HG02884 (cell line): ENCODE measurements around the gene RAD51B.
"Not testable (repeated sequence)": the region's sequence is repeated elsewhere in the genome, so short reads cannot be mapped to it uniquely, and the experiment has no call there.

ENCODE experiments used
- ATAC-seq: cut with Tn5 transposase; IDR thresholded peaks from one replicate; pipeline ENCODE4 v1.9.1; 2021; ENCODE audit warnings: mild to moderate bottlenecking, moderate library complexity; ENCODE audit not compliant: unreplicated experiment

The RAD51B gene

DNA sequence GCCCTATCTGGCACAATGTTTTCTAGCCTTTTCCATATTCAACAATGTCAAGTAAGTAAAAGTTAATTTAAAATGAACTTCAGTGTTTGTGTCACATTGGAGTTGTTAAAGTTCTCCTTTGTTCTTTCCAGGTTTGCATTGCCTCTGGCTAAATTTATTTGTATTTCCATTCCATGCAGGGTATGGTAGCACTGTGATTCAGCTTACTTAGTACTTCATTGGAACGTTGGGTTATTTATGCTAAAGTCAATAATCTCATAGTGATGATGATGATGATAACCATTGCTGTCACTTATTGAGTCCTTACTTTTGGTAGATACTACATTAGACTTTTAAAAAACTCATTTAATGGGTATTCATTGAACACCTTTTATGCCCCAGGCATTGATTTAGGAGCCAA is 286.9 kb downstream of the RAD51B start:
- ATAC-seq, result no peak

DNA sequence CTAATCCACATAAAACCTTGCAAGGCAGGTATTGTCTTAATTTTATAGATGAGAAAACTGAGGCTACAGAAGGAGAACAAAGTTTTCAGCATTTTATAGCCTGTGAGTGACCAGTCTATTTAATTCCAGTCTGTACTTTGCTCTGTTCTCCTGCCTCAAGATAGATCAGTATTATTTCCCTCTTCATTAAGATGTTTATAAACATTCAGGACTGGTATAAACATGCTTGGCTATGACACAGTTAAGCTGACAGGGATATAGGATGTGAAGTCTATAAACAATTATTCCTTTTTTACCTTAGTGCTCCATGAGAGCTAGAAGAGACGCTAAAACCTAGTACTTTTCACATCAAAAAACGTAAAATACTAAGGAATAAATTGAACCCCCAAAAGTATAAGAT is 287.3 kb downstream of the RAD51B start:
- ATAC-seq, result no peak

DNA sequence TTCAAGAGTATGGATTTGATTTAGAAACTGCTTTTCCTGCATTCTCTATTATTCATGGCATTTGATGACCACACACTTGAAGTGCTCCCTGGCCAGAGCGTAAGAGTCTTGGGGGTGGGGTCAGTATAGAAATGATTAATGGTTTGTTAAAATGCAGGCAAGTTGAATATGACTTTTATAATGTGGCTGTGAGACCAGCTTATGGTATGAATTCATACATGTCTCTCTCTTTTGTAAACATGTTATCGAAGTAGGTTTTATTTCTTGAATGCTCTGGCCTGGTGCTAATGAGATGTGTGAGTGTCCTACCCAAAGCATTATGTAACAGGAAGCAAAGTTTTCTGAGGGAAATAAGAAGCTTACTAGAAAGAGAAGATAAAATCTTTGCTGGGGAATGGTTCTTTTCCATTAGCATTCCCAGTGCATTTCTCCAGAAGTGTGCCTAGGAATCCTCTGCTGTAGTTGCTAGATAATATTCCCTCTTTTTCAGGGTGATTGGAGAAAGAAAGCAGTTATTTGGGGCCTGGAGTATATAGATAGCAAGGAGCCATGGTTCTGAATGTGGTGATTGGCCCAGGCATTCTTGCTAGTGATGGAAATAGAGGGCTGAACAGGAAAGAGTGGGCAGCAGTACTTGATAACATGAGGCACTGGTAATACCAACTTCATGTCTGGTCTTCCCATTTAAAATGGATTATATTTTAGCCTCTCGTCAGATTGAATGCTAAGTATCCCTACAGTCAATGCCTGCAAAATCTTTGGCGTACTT is 289.7 kb downstream of the RAD51B start:
- ATAC-seq, result no peak

DNA sequence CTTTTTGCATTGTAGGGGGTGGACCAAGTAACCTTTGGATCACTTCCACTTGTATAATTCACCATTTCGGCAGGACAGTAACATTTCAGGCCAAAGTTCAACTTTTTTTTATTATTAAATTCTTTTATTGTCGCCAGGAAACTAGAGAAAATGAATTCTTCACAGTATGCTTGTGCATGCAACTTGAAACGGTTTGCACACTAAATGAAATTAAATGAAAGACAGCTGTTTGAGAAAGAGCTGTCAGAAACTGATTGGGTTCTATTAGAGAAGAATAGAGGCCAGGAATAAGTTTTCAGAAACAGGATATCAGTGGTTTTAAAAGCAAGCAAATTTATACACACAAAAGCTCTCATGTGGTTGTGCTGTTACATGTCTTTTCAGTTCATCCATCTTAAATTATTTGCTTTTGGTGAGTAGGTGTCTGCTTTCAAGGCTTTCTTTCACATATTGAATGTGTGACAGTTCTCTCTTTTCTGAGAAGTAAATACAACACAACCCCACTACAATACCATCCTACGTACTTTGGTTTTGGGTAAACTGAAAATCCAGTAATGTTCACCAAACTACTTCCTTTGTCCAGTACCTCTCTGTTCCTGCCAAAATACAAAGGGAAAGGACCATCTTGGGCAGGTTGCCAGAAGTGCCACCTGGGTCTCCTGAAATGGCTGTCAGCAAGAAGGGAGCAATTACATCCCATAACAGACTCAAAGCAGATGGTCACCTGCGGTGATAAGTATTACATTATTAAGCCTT is 291.7 kb downstream of the RAD51B start:
- ATAC-seq, result no peak

DNA sequence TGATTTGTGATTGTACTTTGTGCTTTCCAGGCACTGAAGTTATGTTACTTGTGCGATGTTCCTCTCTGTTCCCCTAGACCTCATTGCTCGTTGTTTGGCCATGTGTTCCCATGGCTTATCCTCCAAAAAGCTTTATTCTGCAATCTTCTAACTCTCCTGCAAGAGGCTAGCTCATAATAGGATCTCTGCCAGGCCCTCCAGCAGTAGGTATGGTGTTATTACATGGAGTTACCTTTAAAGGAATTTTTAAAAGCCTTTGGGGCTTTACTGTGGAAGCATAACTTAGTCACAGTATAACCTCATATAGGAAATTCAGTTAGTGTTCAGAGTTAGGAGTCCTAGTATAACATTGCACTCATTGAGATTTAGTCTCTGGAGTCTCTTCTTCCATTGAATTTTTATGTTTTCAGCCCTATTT is 292.3 kb downstream of the RAD51B start:
- ATAC-seq, result no peak

DNA sequence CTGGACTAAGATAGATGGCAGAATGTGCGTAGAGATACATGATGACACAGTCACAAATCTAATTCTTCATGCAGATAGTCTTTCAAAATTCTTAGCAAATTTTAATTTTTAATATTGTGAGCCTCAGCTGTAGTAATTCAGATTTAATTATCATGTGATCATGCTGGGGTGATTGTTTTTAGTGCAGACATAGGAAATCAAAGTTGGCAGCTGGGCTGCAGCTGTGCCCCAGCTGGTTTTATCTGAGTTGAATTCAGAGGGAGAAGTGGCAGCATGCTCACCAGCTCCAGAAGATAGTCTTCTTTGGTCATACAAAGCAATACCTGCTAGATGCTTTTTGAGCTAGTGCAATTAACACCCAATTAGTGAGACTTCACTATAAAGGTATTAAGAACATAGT is 292.9 kb downstream of the RAD51B start:
- no peak for ATAC-seq

DNA sequence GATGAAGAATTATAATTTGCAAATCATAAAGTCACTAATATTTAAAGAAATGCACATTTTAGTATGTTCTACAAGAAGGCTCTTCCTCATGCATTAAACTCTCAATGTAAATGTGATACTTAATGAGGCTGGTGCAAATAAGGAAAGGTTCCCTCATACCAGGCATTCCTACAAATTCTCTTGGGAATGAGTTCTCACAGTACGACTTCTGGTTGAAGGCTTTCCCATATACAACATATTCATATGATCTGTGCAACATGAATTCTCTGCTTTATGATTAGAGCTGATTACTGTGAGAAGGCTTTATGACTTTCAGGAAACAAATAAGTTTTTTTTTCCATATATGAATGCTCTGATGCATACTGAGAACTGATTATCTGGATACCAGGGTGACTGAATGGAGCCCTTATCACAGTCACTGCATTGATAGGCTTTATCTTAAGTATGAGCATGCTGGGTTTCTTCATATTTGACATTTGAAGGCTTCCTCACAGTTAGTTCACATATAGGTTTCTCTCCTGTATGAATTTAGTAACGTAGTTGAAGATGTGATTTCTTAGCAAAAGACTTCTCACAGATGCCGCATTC is 293.9 kb downstream of the RAD51B start:
- ATAC-seq, result no peak

DNA sequence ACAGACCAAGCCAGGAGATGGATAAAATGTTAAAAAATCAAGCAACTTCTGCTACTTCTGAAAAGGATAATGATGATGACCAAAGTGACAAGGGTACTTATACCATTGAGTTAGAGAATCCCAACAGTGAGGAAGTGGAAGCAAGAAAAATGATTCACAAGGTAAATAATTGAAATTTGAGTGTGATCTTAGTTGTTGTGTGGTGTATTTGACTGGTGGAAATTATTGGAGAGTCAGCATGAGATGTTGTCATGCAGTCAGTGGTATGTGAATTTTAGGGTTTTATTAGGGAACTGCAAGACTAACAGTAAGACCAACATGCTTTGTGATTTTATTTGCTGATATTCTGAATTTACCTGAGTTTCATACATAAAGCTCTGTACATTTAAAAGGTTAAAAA is 296.4 kb downstream of the RAD51B start:
- not testable (repeated sequence) for ATAC-seq

DNA sequence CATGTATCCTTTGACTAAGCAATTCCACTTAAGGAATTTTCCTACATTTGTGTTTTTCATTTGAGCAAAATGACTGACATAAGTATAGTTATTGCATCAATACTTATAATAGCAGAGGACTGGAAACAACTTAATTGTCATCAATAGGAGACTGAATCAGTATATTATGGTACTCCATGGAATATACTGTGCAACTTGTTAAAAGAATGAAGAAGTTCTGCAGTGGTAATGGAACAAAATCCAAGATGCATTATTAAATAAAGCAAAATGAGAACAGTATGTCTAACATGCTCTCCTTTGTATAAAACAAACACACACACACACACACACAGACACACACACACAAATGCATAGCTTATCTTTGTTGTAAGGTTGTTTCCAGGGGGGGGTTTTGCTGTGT is 303.1 kb downstream of the RAD51B start:
- ATAC-seq, result no peak

DNA sequence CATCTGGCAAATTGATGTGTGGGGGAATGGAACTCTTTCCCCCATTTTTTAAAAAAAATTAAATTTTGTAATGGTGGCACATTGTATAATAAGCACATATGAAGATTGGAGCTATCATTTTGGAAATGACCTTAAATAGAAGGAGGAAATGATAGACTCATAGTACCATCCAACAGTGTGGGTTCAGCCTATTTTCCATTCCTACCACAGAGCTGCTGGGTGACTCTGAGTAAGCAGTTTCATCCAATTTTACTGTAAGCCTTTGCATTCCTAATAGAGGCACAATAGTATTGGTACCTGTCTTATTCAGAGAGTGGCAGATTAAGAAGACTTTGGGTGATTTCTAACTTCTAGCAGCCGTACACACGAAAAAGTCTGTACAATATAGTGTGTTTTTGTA is 304.5 kb downstream of the RAD51B start:
- no peak for ATAC-seq

DNA sequence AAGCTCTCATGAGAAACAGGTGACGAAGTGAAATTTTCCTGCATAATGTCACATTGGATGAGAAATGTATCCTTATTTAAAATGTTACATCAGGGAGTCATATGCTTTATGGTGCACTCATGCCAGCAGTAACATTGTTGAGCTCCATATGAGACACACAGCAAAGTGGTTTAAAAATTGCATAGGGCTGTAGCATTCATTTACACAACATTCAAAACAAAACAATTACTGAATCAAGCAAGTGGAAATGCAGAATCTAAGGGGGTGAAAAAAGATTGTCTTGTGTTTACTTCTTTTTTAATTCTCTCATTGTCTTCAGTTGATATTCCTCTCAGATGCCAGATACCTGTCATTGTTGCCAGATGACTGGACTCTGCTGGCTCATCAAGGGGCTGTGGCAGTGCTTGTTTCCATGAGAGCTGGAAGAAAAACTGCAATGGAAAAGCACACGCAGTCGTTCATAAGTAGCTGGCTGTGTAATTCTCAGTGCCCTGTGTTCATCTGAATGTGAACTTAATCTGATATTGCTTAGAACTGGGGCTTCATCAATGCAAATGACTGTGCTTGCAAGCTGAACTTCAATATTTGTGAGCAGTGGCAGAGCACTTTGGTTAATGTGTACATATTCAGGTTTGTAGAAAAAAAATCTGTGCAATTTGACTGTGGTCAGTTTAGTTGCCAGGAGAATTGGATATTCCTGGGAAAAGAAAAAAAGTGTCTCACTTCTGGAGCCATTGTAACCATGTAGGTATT is 305.6 kb downstream of the RAD51B start:
- no peak for ATAC-seq

DNA sequence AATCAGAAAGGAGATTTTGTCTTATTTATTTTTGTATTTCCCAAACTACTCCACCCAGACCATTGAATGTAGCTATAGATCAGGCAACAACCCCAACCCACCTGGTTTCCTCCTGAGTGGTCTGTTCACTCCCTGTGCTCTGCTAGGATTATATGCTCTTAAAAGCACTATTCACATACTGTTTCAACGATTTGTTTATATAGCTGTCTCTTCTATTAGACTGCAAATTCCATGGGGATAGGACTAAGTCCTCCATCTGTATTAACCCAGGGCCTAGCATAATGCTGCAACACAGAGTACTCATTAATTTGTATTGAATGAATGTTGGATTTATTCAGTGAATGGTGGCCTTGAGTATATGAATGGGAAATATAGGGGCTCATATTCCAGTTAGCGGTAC is 307.6 kb downstream of the RAD51B start:
- no peak for ATAC-seq

DNA sequence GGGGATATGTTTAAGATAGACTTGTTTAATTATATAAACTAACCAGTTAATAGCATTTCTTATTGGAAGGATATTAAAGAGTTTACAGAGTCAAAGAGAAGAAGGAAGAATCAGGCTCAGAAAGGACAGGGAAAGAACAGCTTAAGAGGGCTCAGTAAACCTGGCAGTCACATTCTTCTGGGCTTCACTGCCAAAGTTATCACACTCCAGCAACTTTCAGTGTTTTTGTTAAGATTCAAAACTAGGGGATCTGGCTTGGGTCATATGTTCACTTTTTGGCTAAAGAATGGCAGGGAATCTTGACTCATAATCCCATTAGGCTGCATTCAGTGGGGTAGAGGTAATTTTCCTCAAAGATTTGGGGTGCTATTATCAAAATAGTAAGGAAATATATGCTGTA is 312.3 kb downstream of the RAD51B start:
- no peak for ATAC-seq

DNA sequence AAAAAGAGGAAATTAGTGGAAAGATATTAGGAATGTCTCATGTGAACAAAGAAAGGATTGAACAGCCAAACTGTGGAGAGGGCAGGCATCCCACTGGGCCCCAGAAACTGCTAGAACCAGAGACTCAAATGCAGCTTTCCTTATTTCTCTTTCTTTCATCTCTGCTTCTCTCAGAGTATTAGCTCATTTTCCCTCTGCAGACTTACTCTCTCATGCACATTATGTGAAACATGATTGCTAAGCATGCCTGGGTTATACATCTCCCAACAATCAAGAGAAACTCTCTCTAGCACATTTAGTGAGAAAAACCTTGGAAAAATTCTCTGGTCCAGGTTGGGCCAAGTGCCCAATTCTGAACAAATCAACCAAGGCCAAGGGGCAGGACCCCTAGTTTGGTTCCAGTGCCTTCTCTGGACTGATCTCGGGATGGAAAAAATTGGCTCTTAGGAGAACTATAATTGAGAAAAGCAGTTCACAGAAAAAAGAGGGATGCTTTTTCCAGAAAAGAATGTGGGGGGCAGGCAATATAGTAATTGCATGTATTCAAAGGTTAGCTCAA is 313.1 kb downstream of the RAD51B start:
- ATAC-seq, result no peak

DNA sequence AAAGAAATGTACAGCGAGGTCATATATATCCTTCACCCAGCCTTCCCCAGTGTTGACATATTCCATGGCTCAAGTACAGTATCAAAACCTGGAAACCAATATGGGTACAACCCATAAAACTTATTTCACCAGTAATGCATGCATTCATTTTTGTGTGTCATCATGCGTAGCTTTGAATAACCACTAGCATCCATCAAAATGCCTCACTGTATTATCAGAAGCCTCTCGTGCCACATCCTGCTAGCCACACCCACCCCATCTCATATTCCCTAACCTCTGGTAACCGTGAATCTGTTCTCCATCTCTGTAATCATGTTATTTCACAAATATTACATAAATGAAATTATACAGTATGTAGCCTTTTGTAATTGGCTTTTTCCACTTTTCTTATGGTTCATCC is 314.3 kb downstream of the RAD51B start:
- ATAC-seq, result no peak

DNA sequence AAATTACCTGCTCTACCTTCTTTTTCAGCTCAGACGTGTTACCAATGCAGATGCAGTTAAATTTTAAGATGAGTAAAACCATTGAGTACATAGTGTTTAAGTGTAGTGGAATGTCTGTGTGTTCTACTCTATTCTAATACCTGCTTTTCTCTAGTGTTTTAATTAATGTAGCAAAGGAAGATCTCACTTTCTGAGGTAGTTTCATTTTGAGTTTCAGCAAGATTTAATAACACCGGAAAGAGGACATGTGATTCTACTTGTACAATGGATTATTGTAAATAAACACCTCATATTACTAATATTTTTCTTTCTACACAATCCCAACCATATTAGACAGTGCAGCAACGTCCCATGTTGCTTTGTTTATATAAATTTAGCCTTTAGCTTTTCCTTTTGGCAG is 315.4 kb downstream of the RAD51B start:
- ATAC-seq, result no peak

DNA sequence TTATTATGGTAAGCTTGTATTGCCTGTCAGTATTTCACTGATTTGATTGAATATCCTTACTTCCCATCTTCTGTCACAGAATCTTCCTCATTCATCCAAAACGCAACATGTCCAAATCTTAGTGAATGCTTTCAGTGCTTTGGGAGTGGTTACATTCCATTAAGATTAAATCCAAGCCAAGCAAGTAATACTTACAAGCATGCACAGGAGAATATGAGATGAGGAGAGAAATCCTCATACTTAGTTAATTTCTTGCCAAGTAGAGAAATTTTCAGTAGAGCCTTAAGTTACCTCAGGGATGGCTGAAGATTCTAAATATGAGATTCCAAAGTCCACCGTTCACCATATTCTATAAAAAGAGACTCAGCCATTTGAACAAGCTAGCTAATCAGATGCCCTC is 316.0 kb downstream of the RAD51B start:
- no peak for ATAC-seq

DNA sequence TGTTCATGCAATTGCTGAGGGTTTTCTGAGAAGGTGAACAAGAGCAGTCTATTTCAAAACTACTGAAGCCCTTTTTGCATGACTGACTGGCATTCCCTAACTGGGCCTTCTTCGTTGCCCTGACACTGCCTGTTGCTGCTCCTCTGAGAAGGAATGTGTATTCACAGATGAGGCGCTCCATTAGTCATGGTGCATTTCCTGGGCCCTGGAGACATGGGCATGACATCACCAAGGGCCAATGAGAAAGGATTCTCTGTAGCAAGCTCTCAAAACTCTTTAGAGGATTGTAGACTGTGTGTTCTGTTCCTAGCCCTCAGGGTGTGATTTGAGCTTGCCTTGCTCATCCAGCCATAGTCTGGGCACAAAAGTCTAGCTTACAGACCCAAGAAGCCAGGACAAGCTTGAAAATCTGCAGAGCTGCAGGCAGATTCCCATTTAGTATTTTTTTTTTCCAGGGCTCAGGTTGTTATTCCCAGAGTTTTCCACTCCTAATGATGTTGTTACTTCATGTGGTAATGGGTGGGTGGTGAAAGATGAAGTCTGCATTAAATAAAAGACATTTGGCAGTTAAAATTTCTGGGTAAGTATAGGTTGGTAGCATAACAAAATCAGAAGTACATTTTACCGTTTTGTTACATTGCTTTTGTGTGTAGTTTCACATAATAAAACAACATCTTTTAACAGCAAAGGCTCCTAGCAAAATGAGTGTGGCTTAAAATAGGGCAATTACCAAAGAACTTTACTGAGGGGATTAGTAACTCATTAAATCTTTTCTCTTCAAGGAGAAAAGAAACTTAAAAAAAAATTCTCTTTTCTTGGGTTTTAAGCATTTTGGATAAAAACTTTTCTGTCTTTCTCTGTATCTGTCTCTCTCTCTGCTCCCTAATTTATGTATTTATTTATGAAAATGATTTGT is 318.4 kb downstream of the RAD51B start:
- ATAC-seq, result no peak

DNA sequence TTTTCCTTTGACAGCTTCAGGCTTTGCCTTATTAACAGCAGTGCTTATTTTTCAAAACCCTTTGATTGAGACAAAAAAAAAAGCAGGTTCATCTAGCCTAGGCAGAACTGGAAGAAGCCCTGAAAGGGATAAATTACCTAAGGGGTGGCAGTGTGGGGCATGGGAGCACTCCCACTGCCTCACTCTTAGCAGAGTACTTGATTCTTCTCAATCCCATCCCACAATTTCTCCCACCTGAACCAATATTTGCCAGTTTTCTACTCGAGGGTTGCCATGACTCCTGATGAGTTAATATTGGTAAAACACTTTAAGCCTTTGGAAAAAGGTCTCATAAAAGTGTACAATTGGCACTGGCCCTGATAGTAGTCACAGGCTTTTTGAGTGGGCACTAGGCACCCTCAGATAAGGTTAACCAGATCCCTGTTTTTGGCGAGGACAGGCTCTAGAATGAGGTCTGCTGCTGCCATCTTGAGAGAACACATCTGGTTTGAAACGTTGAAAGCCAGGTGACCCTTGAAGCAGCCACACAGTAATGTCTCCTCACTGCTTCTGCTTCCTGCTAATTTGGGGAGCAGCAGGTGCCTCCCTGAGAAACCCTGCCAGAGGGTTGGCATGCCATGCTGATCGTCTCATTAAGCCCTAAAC is 320.0 kb downstream of the RAD51B start:
- no peak for ATAC-seq
